GM18858 (cell line): ENCODE results near the gene CRIP1.
A peak's percentile ranks its signal among the peaks of the same experiment; 100 is the strongest.

Experiments
- ATAC-seq: cut with Tn5 transposase; IDR thresholded peaks from one replicate; pipeline ENCODE4 v1.9.1; 2021; ENCODE audit not compliant: unreplicated experiment

The CRIP1 gene

DNA sequence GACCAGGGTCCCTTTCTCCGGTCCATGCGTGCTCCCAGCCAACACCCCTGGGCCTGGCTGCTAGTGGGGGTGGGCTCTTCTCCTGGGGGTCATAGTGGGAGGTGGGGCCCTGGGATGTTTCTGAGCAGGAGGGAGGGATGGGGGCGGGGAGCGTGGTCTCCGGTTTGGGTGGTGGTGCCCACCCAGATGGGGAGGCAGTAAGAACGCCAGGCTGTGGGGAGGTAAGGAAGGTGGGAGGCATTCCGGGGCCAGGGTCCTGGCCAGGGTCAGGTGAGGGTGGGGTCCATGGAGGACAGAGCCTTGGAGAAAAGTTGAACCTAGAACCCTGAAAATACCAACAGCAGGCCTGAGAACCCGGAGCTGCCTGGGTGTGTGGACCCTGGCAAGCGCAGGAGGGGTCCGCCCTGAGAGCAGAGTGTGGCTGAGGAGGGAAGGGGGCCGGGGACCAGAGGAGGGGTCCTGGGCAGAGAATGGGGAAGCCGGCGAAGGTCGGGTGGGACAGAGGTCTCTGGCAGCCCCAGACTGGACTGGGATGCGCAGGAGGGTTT, 6.4 kb upstream of the CRIP1 start:
- ATAC-seq = no peak

DNA sequence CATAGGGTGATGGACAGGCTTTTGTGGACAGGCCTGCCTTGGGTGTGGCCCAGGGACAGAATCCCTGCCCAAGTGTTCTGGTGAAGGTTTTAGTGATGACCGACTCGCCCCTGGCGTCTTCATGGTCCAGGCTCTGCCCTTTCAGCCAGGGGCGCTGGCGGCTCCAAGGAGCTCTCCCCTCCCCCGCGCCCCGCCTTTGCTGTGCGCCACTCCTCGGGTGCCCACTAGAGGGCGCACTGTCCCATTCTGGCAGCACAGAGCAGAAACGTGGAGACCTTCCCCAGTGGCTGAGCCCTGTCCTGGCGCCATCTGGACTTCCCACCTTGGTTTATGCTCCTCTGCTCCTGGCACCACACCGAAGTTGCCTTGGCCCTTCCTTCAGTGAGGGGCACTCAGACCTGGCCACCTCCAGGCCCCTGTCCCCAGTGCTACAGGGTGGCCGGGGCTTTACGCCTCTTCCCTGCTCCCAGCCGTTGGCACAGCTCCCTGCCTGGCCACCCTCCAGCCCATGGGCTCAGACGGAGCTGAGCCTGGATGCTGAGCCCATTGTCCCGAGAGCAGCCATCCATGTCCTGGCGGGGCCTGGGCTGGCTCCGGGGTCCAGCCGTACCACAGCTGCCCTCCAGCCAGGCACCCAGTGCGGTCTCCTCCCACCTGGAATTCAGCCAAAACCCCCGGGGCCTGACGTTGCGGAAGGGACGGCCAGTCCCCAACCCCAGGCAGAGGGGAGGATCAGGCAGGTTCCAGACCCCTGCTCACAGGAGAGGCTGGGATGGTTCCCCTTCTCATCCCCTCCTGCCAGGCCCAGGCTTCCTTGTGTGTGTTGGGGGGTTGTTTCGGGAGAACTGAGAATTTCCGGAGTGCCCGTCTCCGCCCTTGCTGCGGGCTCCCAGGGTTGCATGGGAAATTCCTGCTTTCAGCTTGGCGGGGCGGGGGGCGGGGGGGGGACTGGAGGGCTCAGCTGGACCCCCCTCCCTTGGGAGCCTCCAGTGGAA, 5.6 kb upstream of the CRIP1 start:
- no peak for ATAC-seq

DNA sequence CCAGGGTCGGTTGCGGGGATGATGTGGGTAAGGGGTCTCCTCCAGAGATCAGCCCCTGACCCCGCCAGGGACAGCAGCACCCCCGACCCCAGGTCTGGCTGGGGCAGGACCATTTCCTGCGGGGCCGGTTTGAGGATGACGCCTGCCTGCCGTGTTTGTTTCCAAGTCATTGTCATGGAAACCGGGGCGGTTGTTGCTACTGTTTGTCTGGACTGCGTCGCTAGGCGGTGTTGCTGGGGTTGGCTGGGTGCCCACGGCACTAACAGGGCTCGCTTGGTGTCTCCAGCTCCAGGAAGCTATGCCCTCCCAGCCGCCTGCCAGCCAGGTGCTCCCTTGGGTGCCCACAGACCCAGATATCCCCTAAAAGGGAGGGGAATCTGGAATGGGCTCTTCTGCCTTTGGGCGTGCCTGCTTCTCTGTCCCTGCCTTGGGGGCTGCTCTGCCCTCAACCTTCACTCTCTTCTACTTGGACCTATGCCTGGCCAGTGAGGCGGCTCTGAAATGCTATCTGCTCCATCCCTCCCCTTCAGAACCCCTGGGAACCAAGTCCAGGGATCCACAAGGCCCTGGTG, 4.7 kb upstream of the CRIP1 start:
- peak; percentile 44 for ATAC-seq

DNA sequence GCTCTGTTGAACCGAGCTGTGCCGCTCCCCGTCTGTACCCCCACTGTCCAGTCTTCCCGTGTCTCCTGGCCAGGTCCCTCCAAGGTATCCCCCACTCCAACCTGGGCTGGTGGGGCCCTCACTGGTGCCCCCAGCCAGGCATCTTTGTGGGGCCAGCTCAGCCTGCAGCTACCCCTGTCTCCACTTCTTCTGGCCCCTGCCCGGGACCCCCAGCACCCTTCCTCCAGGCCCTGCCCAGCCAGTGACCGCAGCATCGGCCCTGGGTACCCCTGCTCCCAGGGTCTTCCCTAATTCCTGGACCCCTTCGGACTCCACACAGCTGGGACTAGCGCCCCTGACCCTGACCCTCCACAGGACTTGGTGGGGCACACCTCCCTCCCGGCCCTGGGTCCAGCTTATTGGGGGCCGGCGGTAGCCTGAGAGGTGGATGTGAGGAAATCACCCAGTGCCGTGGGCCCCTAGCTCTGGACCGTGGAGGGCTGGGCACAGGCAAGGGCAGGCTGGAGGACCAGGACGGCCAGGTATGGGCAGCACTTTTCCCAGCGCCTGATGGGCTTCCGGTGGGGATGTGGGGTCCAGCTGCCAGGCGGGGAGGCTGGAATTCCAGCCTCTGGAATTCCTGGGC, 4.1 kb upstream of the CRIP1 start:
- ATAC-seq = no peak

DNA sequence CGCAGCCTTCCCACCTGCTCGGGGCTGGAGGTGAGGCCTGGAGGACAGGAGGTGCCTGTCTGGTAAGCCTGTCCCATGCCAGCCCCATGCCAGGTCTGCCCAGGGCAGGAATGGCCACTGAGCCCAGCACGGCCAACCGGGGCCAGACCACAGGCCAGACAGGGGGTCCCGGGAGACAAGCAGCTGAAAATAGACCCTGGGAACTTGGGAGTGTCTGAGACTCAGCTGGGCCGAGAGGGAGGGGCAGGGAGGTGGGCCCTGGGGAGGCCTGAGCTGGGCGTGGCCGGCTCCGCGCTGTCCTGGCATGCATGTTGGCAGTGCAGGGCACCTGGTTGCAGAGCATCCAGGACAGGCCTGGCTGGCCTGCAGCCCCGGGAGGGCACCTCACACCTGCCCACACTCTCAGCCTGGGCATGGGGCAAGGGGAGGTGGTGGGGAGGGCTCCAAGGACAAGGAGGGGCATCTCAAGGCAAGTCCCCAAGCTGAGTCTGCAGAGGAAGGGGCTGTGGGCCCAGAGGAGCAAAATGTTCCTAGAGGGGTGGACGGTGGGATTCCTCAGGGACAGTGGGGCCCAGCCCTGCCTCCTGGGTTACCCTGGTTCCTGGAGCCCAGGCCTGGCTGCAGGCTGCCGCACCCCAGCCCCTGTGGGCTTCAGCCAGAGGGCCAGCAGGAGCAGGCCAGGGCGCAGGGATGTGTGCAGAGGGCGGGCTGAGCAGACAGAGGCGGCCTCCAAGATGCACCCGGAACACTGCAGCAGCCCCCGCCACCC, 3.2 kb upstream of the CRIP1 start:
- ATAC-seq = no peak

DNA sequence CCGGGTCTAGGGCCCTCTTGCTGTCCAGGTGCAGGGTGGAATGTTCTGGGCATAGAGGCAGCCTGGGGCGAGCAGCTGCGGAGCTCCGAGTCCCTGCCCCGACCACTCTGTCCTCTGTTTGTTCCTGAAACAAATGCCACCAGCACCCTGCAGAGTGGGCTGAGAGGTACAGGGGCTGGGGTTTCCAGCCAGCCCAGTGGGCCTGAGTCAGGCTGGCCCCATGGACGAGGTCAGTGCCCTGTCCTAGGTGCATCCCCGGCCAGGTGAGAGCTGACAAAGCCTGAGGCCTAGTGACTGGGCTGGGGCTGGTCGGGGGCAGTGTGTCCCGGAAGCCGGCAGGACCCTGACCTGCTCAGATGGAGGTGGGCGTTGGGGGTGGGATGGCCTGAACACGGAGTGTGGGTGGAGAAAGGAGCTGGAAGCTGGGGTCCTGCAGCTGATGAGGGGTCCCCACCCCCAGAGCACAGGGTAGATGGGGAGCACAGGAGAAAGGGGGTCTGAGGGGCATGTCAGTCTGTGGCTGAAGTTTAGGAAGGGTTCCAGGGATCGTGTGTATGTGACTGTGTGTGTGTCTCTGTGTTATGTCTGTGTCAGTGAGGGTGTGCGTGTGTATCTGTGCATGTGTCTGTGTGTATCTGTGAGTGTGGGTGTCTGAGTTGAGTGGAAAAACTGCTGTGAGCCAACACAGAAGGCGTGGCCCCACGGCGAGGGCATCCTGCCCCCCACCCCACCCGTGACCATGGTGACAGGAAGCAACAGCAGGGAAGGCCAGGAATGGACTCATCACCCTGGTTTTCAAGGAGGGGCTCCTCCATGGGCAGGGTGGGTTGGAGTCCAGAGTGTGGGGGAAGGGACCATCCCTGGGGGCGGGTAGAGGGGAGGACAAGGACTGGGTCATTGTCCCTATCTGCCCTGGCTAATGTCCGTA, 2.4 kb upstream of the CRIP1 start:
- ATAC-seq = no peak

DNA sequence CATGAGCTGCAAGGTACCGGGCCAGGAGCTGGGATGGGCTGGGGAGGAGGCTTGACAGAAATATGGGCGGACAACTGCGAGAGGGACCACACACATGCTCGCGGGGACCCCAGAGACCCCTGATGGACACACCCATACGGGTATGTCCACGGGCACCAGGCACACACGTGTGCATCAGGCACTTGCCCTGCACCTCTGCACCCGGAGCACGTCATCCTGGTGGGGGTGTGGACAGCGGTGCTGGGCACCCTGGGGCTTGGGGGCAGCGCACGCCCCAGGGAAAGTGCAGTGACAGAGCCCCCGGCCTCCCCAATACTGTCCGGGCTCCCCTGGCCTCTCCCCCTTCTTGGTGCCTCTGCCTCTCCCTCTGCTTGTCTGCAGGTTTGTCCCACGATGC, 1.7 kb upstream of the CRIP1 start:
- no peak for ATAC-seq

DNA sequence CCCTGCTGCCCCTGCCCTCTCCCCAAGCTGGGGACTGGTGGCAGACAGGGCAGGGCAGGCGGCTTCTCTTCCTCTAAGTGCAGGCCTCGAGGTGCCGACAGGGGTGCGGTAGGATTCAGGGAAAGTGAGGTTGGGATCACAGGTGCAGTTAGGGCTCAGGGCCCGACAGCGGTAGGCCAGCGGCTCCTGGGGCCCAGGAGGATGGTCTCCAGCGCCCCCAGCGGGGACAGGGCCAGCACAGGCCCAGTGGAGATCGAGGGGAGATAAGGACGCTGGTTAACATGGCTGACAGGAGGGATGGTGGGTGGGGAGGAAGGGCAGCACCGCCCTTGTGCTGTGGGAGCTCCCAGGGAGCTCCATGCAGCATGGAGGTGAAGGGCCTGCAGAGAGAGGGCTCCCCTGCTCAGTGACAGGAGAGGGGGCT, 935 bp upstream of the CRIP1 start:
- ATAC-seq = no peak

DNA sequence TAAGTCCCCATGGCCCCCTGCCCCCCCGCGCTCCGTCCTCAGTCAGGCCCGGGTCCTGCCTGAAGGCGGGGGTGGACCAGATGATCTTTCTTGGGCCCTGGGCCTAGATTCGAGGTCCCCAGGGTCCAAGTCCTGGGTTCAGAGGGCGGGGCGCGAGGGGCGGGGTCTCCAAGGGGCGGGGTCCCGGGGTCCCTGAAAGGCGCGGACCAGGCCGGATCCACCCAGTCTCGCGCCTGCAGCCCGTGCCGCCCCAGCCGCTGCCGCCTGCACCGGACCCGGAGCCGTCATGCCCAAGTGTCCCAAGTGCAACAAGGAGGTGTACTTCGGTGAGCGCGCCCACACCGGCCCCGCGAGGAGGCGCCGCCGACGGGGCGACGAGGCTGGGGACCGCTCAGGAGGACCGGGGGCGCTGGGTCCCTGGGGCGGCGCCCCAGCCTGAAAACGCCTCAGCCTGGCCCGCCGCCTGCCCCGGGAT, 325 bp downstream of the CRIP1 start:
- ATAC-seq = no peak

DNA sequence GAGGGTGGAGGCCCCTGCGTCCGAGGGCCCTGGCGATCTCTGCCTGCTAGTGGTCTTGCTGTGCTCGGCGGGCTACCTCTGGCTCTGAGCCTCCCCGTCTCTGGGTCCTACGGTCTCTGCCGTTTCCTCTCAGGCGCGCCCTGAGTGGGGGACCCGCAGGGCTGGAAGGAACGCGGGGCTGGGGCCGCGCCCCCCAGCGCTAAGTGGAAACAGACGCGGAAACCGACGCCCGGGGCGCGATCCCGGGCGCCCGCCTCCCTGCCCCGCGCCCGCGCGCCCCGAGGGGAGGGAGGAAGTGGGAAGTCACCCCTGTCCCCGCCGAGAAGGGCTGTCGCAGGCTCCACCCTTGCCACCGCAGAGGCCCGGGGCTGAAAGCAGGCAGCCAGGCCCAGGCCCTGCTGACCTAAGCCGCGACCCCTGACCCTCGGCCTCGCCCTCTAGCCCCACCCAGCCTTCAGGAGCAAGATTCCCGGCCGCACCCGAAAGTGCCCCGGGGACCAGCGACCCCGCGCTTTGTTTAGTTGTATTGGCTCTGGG, 831 bp downstream of the CRIP1 start:
- no peak for ATAC-seq

DNA sequence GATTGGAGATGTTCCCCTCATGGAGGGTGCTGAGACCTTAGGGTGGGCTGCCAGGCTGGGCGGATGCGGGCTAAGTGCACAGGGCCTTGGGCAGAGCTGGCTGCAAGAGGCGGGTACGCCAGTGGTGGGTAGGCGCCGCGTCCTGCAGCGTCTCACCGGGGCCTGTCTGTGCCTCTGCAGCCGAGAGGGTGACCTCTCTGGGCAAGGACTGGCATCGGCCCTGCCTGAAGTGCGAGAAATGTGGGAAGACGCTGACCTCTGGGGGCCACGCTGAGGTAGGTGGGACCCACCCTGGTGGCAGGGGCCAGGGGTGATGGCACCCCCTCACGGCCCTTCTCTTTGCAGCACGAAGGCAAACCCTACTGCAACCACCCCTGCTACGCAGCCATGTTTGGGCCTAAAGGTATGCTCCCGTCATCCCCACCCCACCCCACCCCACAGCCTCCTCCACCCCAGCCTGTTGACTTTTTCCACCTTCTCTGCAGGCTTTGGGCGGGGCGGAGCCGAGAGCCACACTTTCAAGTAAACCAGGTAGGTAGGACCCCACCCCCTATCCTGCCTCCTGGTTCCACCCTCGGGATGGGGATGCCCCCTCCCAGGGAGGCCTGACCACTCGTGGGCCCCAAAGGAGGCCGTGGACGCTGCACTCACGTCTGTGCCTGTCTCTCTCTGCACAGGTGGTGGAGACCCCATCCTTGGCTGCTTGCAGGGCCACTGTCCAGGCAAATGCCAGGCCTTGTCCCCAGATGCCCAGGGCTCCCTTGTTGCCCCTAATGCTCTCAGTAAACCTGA, 1.5 kb downstream of the CRIP1 start:
- ATAC-seq = no peak

DNA sequence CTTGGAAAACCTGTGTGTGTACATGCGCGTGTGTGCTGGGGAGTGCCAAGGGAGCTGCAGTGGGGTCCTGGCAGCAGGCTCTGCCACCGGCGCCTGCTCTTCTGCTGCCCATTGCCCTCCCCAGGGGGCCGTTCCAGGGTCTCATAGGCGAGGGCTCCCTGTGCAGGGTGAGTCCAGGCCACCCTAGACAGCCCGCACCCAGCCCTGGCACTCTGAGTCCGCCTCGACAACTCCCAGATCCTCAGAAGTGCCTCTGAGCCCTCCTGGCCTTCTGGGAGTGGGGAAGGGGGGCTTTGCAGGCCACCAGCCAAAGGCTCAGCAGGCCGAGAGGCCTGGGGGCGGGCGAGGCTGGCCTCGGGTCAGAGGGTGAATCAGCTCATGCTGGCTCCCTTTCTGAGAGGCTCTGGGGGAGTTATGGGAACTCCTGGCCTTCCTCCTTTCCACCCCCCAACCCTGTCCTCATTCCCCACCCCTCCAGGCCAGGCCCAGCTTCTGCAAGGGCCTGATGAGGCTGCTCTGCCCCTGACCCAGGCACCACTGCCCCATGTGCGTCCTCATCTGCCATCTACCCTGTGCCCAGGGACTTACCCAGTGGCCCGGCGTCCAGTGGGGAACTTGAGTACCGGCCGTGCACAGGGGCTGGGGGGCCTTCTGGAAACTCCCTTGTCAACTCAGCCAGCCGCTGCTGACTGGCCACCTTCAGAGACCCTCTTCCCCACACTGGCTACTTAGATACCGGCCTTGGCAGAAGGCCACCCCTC, 2.3 kb downstream of the CRIP1 start:
- ATAC-seq = no peak

DNA sequence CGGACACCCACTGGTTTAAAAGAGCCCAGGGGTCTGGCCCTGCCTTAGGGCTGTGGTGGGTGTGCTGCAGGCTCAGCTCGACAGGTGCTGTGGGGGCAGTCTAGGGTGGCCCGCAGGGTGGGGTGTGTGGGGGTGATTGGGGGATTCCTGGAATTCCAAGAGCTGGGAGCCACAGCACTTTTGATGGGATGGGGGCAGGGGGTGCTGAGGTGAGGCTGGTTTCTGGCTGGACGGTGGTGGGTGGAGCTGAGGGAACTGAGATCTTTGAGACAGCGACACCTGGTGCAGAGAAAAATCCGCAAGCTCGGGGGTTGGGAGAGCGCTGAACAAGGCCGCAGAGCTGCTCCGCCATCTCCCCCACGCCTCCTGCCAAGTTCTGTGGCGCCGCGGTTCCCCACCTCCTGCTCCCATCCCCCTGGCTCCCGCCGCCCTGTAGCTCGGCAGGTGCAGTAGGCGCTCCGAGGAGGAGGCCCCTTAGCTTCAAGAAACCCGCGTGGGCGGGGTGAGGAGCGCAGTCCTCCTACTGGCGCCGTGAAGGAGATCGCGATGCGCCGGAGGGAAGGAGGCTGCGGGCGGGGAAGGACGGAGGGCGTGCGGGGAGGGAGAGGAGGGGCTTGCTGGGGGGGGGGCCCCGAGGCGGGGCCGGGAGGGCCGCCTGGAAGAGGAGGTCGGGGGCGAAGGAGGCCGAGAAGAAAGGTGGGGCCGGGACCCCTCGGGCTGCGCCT, 3.0 kb downstream of the CRIP1 start:
- no peak for ATAC-seq

DNA sequence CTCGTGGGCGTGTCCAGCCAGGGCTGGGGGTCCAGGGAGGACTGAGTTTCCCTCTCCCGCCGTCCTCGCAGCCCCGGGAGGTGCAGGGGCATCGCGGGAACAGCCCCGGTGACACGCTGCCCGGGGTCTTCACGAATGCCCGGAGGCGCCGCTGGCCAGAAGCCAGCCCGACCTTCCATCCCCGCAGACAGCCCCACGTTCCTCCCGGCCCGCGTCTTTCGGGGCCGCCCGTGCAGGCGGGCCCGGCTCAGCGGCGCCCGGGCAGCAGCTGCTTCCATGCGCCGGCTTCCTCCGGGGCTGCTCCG, 3.5 kb downstream of the CRIP1 start:
- ATAC-seq = peak; percentile 3

DNA sequence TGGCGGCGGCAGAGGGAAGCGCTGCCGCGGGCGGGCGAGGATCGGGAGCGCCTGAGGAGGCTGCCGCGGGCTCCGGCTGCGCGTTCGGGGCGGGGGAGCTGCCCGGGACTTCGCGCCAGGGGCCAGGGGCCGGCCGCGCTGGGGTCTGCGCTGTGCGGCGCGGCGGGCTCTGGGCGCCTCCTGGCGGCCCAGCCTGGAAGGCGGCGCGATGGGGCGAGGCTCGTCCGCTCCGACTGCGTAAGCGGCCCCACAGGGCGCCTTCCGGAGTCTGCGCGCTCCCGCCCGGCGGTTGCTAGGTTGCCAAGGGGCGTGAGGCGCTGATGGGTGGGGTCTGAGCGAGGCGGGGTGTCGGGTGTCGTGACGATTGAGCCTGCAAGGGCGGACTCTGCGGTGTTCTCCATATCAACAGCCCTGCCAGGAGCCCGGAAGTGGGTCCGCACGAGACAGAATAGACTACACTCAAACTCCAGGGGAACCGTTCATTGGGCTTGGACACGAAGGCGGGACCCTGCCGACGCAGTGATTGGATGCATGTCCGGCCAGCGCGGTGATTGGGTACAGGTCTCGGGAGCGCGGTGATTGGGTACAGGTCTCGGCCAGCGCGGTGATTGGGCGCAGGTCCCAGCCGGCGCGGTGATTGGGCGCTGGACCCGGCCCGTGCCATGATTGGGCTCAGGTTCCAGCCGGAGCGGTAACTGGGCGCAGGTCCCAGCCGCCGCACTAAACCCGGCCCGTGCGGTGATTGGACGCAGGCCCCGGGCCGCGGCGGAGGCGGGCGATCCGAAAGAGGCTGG, 4.1 kb downstream of the CRIP1 start, which contains the start of gene TEDC1:
TEDC1 (plus strand) TSS at position 675 of the 794 bp plus-strand sequence. CDS start 130 bp downstream, outside the sequence.
- peak; percentile 59 for ATAC-seq

DNA sequence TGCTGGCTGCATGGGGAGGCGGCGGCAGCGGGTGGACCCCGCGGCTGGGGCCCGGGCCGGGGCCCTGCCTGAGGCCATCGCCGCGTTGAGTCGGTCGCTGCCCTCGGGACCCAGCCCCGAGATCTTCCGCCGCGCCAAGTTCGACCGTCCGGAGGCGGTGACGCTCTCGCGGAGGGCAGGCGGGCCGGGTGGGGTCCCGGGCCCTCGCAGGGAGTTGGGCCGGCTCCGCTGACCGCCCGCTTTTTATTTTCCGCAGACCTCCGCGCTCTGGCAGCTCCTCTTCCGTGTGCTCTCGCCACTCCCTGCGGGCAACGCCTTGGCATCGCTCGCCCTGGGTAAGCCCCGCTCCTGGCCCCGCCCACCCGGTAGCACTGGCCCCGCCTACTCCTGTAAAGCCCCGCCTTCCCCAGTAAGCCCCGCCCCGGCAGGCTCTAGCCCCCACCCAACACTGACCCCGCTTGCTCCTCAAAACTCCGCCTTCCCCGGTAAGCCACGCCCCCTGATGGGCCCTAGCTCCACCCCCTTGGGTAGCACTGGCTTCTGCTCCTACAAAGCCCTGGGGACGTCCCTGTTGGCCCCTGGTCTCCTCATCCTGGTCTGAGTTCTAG, 4.8 kb downstream of the CRIP1 start:
- ATAC-seq = no peak
